RWPE2 (cell line): Measurements from ENCODE around the gene PNMA8A.

ENCODE experiments used
- ATAC-seq: fragments of 200-7000 bp; cut with Tn5 transposase; 3 replicates; pipeline ENCODE4 v1.9.1; 2021; ENCODE audit warnings: low read depth
- DNase-seq: peaks from one replicate; pipeline ENCODE4 v3.0.0-alpha.2; 2020; ENCODE audit warnings: low spot score
- H3K27ac ChIP-seq: fragments of 450-650 bp; 2 replicates; pipeline ENCODE4 v1.5.1; 2017; ENCODE audit warnings: mild to moderate bottlenecking; ENCODE audit not compliant: poor library complexity, severe bottlenecking
- H3K27me3 ChIP-seq: fragments of 250-450 bp; sonication (Bioruptor Pico); 2 replicates; pipeline ENCODE4 v1.5.1; 2021; ENCODE audit warnings: mild to moderate bottlenecking, moderate library complexity; ENCODE audit not compliant: insufficient read depth, poor library complexity, severe bottlenecking
- H3K36me3 ChIP-seq: fragments of 250-450 bp; sonication (Bioruptor Pico); 2 replicates; pipeline ENCODE4 v1.5.1; 2020; ENCODE audit warnings: low read depth, mild to moderate bottlenecking, moderate library complexity
- H3K4me1 ChIP-seq: fragments of 250-450 bp; sonication (Bioruptor Pico); 2 replicates; pipeline ENCODE4 v1.5.1; 2021; ENCODE audit warnings: mild to moderate bottlenecking, moderate library complexity; ENCODE audit not compliant: insufficient read depth, poor library complexity, severe bottlenecking
- H3K4me3 ChIP-seq: fragments of 250-450 bp; sonication (Bioruptor Pico); 2 replicates; pipeline ENCODE4 v1.5.1; 2021; ENCODE audit warnings: mild to moderate bottlenecking, moderate library complexity; ENCODE audit not compliant: severe bottlenecking
- H3K9me3 ChIP-seq: fragments of 250-450 bp; sonication (Bioruptor Pico); 2 replicates; pipeline ENCODE4 v1.5.1; 2021; ENCODE audit warnings: mild to moderate bottlenecking, moderate library complexity; ENCODE audit not compliant: severe bottlenecking
- CTCF ChIP-seq: fragments of 450-650 bp; IDR thresholded peaks from one replicate; pipeline ENCODE4 v1.5.1; 2017; ENCODE audit warnings: mild to moderate bottlenecking, moderate library complexity; ENCODE audit not compliant: poor library complexity, severe bottlenecking

The PNMA8A gene

GRCh38 chr19:46493236-46494145 is 22.1 kb upstream of the PNMA8A start:
- H3K4me1 ChIP-seq = no peaks in the 10 kb centered on the region
- ATAC-seq (no peak), DNase-seq (no peak)
- no peaks in the 10 kb centered on the region for H3K36me3 ChIP-seq
- no peak overlapping the region for H3K4me3 ChIP-seq
- TF ChIP-seq CTCF = no peak
- no peak overlapping the region for H3K27ac ChIP-seq
- H3K9me3 ChIP-seq = no peaks in the 10 kb centered on the region
- H3K27me3 ChIP-seq = no peaks in the 10 kb centered on the region

DNA sequence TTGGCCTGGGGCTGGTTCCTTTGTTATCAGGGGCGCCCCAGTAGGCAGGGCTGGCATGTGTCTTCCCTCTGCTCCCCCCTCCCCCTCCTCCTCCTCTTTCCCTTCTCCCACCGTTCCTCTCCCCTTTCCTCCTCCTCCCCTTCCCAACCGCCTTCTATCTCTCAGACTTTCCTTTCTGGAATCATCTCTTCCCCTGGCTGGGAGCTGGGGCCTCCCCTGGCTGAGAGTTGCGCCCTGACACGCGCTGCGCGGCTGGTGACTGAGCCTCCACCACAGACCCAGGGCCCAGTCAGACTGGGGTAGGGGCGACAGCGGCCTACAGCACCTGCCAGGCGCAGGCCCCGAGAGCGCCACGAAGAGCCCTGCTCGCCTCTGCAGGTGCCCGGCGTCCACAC is 21.5 kb upstream of the PNMA8A start:
- Histone ChIP-seq H3K4me1 (no peaks in the 10 kb centered on the region), H3K27ac (no peak overlapping the region), H3K27me3 (no peaks in the 10 kb centered on the region), H3K36me3 (no peaks in the 10 kb centered on the region), H3K4me3 (no peak overlapping the region), H3K9me3 (no peaks in the 10 kb centered on the region)
- no peak for TF ChIP-seq CTCF
- ATAC-seq (no peak), DNase-seq (no peak)

GRCh38 chr19:46491975-46492682 is 20.8 kb upstream of the PNMA8A start:
- no peak for ATAC-seq
- no peak for TF ChIP-seq CTCF

DNA sequence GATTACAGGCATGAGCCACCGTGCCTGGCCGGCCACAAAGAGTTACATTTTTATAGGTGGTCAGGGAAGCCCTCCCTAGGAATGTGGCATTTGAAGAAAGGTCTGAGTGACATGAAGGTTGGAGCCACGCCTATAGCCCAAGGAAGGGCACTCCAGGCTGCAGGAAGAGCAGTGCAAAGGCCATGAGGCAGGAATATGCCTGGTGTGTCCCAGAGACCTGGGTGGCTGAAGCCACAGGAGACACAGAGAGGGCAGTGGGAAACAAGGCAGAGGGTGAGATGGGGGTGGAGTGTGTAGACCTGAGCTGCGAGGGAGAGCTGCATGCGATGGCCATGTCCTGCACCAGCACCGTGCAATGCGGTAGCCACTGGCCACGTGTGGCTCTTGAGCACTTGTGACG is 19.4 kb upstream of the PNMA8A start:
- H3K36me3 ChIP-seq = no peaks in the 10 kb centered on the region
- no peak for ATAC-seq
- H3K4me3 ChIP-seq = no peak overlapping the region
- H3K9me3 ChIP-seq = no peaks in the 10 kb centered on the region
- H3K4me1 ChIP-seq = no peaks in the 10 kb centered on the region
- DNase-seq = no peak
- no peak overlapping the region for H3K27ac ChIP-seq
- H3K27me3 ChIP-seq = no peaks in the 10 kb centered on the region
- TF ChIP-seq CTCF = no peak

More at GRCh38 chr19:46491975-46492682, 20.8 kb upstream of the PNMA8A start:
- no peaks in the 10 kb centered on the region for H3K36me3 ChIP-seq
- H3K4me1 ChIP-seq = no peaks in the 10 kb centered on the region
- H3K27ac ChIP-seq = no peak overlapping the region
- H3K27me3 ChIP-seq = no peaks in the 10 kb centered on the region
- no peak overlapping the region for H3K4me3 ChIP-seq
- no peak for DNase-seq
- no peaks in the 10 kb centered on the region for H3K9me3 ChIP-seq
